HG02981 (cell line): ENCODE data around the gene MPND.

Experiments
- ATAC-seq: cut with Tn5 transposase; IDR thresholded peaks from one replicate; pipeline ENCODE4 v1.9.1; 2021; ENCODE audit warnings: mild to moderate bottlenecking, moderate library complexity; ENCODE audit not compliant: unreplicated experiment

MPND gene

GRCh38 chr19:4363571-4364304 lies 20.4 kb downstream of the MPND start:
- ATAC-seq, result no peak

GRCh38 chr19:4365341-4365740 lies 22.0 kb downstream of the MPND start:
- ATAC-seq, result no peak

DNA sequence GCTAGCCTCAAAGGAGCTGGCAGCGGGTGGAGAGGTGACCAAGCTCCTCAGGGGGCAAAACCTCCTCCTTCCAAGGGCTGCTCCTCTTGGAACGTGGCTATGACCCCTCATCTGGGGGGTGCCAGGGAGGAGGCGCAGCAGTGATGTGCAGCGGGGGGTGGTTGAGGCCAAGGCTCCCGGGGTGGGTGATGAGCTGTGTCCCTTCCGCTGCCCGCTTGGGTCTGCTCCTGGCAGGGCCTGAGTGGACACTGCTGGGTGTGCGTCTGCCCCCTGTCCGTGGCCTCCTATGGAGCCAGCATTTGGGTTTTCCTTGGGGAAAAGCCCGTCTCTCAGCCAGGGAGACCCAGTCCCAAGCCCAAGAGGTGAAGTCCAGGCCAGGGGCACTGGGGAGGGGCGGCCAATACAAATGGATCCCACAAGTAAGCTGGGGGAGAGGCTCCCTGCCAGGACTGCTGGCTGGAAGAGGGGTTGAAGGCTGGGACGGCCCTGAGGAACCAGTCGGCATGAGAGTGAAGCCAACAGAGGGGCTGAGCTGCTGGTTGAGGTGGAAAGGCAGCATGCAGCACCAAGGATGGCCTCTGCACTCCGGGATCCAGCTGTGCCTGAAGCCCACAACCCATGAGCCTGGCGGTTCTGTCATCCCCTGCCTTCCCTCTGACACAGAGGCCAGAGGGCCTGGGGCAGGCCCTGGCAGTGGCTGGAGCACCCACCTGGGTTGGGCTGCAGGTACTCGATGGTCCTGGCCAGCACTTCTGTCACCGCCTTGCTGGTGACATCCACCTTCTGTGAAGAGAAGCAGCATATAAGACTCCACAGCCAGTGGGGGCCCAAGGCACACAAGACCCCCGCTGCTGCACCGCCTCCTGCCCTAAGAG lies 22.7 kb downstream of the MPND start:
- ATAC-seq, result no peak

- ATAC-seq, result no peak
Observed at GRCh38 chr19:4366666-4367335, 23.4 kb downstream of the MPND start.

- no peak for ATAC-seq
Observed at GRCh38 chr19:4367336-4367723, 24.0 kb downstream of the MPND start.

DNA sequence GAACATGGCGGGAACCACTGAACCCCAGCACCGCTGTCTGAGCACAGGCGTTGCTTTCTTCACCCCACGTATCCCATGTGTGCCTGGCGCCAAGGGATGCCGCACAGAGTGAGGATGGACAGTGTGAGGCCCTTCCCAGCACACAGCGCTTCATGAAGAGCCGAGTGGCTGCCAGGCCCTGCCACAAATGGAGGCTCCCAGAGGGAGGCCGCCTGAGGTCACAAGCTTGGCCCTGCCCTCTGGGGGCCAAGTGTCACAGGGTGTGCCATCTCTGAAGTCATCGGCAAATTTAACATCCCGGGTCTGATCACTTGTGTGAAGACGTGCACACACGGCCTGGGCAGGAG lies 24.4 kb downstream of the MPND start:
- no peak for ATAC-seq

DNA sequence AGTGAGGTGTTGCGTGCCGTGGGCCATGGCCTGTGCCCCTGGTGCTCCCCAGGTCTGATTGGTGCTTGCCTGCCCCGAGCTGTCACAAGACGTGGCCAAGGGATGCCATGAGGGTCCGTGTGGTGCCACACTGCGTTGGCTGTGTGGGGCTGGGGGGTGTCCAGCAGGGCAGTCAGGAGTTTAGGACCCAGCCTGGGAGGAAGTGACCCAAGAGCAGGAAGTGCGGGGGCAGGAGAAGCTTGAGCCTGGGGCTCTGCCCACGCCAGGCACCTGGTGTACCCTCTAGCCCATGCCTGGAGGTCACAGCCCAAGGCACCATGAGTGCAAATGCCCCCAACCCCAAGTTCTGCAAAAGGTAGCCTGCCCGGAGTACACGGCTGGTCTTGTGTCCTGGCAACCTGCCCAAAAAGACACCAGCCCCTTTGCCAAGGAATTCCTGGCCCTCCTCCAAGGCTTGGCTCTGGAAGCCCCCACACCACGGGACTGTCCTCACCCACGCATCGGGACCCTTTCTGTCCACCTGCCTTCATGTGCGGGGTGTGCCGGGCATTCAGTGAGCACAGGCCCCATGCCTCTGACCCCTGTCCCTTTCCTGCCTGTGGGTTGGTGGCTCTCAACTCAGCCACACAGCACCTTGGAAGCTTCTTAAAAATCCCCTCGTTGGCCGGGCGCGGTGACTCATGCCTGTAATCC lies 24.9 kb downstream of the MPND start:
- ATAC-seq, result no peak

GRCh38 chr19:4369109-4369887 lies 25.9 kb downstream of the MPND start:
- ATAC-seq, result peak; percentile 45

GRCh38 chr19:4369888-4370260 lies 26.5 kb downstream of the MPND start:
- peak; percentile 45 for ATAC-seq

GRCh38 chr19:4370418-4371041 lies 27.2 kb downstream of the MPND start:
- no peak for ATAC-seq

DNA sequence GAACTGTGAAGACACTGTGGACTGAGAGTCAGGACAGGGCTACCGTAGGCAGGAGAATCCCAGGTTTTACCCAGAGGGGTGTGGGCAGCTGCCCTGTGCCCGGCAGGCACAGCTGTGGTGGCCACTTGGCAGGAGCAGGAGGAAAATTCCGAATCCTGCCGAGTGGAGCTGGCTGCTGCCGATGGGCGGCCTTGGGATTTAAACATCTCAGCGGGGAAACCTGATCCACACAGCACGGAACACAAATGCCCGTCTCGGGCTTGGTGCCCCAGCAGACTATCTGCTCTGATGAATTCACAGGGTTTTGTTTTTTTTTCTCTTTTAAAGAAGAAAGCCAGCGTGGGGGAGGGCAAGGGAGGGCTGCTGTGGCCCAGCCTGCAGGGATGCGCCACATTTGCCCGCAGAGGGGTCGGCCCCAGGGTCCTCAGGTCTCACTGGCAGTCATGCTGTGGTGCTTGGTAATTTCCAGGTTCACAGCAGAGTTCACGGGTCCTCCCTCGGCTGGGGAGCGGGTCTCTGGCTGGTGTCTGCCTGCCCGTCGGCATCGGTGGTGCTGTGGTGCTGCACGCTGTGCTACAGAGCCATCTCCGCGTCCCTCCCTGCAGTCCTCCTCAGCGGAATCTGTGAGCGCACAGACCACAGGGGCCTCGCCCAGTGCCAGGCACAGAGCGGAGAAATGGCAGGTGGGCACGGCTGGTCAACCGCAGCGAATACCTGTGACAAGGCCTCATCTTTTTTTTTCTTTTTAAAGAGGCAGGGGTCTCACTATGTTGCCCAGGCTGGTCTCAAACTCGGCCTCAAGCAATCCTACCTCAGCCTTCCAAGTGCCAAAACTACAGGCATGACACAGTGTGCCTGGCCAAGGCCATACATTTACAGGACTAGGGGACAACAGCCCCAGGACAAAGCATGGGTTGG lies 28.1 kb downstream of the MPND start:
- ATAC-seq, result no peak

- ATAC-seq, result no peak
Observed at GRCh38 chr19:4372165-4373012, 29.0 kb downstream of the MPND start.

DNA sequence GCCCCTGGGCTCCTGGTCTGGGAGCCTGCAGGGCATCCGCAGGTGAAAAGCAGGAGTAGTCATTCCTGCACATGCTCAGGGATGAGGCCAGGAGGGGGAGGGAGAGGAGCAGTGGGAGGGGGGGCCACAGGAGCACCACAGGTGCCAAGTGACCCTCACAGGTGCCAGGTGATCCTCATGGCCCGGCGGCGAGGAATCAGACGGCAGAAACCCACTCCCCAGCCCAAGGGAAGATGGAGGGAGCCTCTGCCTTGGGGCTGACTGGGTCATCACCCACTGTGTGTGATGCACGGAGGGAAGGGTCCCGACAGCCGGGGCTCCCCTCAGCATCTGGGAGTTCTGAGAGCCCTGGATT lies 29.6 kb downstream of the MPND start:
- no peak for ATAC-seq

GRCh38 chr19:4373601-4374497 lies 30.5 kb downstream of the MPND start:
- ATAC-seq, result no peak

DNA sequence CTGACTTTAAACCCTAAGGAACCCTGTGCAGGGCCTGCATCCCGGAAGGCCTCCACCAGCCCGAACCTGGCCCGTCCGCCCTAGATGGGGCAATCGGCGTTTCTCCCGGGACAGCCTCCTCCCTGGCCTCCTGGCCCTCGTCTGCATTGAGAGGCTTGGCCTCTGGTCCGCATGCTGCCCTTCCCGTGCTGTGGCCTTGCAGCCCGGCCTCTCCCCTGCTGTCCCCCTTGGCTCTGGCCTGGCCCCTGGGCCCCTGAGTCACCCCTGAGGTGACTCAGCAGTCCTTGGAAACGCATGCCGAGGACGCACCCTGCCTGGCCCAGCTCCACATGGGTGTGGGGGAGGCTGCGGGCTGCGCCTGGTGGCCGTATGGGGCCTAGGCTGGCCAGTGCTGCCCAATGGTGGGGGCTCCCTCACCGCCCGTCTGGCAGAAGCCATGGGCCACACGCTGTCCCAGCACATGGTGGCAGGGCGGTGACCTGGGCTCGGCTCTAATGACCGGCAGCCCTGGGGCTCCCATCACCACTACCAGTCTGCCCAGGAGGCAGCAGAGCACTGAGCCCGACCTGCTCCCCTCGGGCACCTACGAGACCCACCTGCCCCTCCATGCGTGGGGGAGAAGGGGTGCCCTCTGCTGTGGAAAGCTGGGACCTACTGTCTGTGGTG lies 31.3 kb downstream of the MPND start:
- no peak for ATAC-seq

- no peak for ATAC-seq
Observed at GRCh38 chr19:4375164-4376027, 32.0 kb downstream of the MPND start.
